HepG2 (cell line): Measurements from ENCODE around the gene ALKBH2. TPM values are rescaled to one million over a fixed set of nuclear protein-coding genes. Genes with fewer than 3 reads are reported as not detected.

Experiments
- ASH2L ChIP-seq: fragments of 300-600, 200-600 bp; sonication (generic); IDR thresholded peaks from 2 replicates; pipeline ENCODE4 v1.7.0; 2017; ENCODE audit warnings: low read depth, mild to moderate bottlenecking, moderate library complexity, mixed read lengths, low read length; ENCODE audit not compliant: insufficient read length
- ATRX ChIP-seq: sonication (generic); formaldehyde crosslinking; IDR thresholded peaks from 2 replicates; pipeline ENCODE4 v1.4.0; 2020; ENCODE audit warnings: missing genetic modification reagents, borderline replicate concordance
- ERF ChIP-seq: IDR thresholded peaks from 2 replicates; pipeline ENCODE4 v1.6.1; 2018; ENCODE audit warnings: missing biosample characterization, missing genetic modification reagents
- NFKBIZ ChIP-seq: IDR thresholded peaks from 2 replicates; pipeline ENCODE4 v1.6.1; 2018; ENCODE audit warnings: missing genetic modification reagents, missing compliant biosample characterization
- PAF1 ChIP-seq: IDR thresholded peaks from 2 replicates; pipeline ENCODE4 v1.6.1; 2016; ENCODE audit warnings: missing genetic modification reagents, missing compliant biosample characterization
- SCMH1 ChIP-seq: sonication (generic); formaldehyde crosslinking; IDR thresholded peaks from 2 replicates; pipeline ENCODE4 v1.9.0; 2021; ENCODE audit warnings: missing genetic modification reagents, mild to moderate bottlenecking, borderline replicate concordance
- TERF1 ChIP-seq: sonication (generic); formaldehyde crosslinking; IDR thresholded peaks from 2 replicates; pipeline ENCODE4 v1.8.0; 2022; ENCODE audit warnings: mild to moderate bottlenecking, missing genetic modification reagents, moderate library complexity
- TSC22D2 ChIP-seq: sonication (generic); formaldehyde crosslinking; IDR thresholded peaks from 2 replicates; pipeline ENCODE4 v1.5.1; 2020; ENCODE audit warnings: missing genetic modification reagents, mild to moderate bottlenecking, borderline replicate concordance
- ZBTB26 ChIP-seq: IDR thresholded peaks from 2 replicates; pipeline ENCODE4 v1.6.1; 2016; ENCODE audit warnings: missing compliant biosample characterization, missing genetic modification reagents, borderline replicate concordance
- ZC3H4 ChIP-seq: sonication (generic); formaldehyde crosslinking; IDR thresholded peaks from 2 replicates; pipeline ENCODE4 v1.4.0; 2020; ENCODE audit warnings: missing genetic modification reagents, borderline replicate concordance
- ZMYM4 ChIP-seq: sonication (generic); formaldehyde crosslinking; IDR thresholded peaks from 2 replicates; pipeline ENCODE4 v1.8.1; 2023; ENCODE audit warnings: mild to moderate bottlenecking, missing genetic modification reagents
- ZNF138 ChIP-seq: sonication (generic); formaldehyde crosslinking; IDR thresholded peaks from 2 replicates; pipeline ENCODE4 v1.5.0; 2020; ENCODE audit warnings: mild to moderate bottlenecking, low read depth, missing genetic modification reagents
- ZNF513 ChIP-seq: sonication (generic); formaldehyde crosslinking; conservative IDR thresholded peaks from 2 replicates; pipeline ENCODE4 v1.5.0; 2020; ENCODE audit warnings: missing genetic modification reagents
- ZNF570 ChIP-seq: sonication (generic); formaldehyde crosslinking; IDR thresholded peaks from 2 replicates; pipeline ENCODE4 v1.4.0; 2020; ENCODE audit warnings: mild to moderate bottlenecking, missing genetic modification reagents, borderline replicate concordance
- ZNF629 ChIP-seq: sonication (generic); formaldehyde crosslinking; conservative IDR thresholded peaks from 2 replicates; pipeline ENCODE4 v1.5.0; 2020; ENCODE audit warnings: missing genetic modification reagents
- ZNF782 ChIP-seq: sonication (generic); formaldehyde crosslinking; IDR thresholded peaks from 2 replicates; pipeline ENCODE4 v1.4.0; 2020; ENCODE audit warnings: missing genetic modification reagents, mild to moderate bottlenecking, borderline replicate concordance
- polyA plus RNA-seq, 8 experiments: library from polyadenylated mRNA; depleted of rRNA in 3 of 8; stranded (reverse) in 7 of 8; unstranded in 1 of 8; fragments of >200 nt; fragmentation: Illumina TruSeq in 4 of 8; extraction: Trizol in 4 of 8; gene quantifications; 2 replicates each; pipeline versions ENCODE4 v1.2.1 to v1.2.3, GENCODE V29; 2011 to 2016; ENCODE audit warnings: low read depth in 4 of 8, missing spikeins in 1 of 8, mixed read lengths in 1 of 8; ENCODE audit not compliant: insufficient read depth in 1 of 8
- total RNA-seq, 5 experiments: library from RNA; depleted of rRNA; stranded (reverse); fragments of >200 nt; fragmentation: Illumina TruSeq; extraction: Trizol; gene quantifications; 2 replicates each; pipeline ENCODE4 v1.2.3, GENCODE V29; 2016; ENCODE audit warnings: low read depth in 1 of 5
- TF ChIP-seq, protein P1 (sequence below): sonication (generic); formaldehyde crosslinking; IDR thresholded peaks from 2 replicates; pipeline ENCODE4 v1.4.0; 2020; ENCODE audit warnings: mild to moderate bottlenecking, missing genetic modification reagents, borderline replicate concordance
- TF ChIP-seq, protein P2 (sequence below): sonication (generic); formaldehyde crosslinking; IDR thresholded peaks from 2 replicates; pipeline ENCODE4 v1.8.0; 2022; ENCODE audit warnings: missing genetic modification reagents, mild to moderate bottlenecking, inconsistent platforms, borderline replicate concordance

The ALKBH2 gene
- total and polyA plus RNA-seq, 2 of the 13 experiments (the other 11 are each of a cell fraction or from before 2014, with no cell fraction given): 21.0 to 40.5 TPM

DNA sequence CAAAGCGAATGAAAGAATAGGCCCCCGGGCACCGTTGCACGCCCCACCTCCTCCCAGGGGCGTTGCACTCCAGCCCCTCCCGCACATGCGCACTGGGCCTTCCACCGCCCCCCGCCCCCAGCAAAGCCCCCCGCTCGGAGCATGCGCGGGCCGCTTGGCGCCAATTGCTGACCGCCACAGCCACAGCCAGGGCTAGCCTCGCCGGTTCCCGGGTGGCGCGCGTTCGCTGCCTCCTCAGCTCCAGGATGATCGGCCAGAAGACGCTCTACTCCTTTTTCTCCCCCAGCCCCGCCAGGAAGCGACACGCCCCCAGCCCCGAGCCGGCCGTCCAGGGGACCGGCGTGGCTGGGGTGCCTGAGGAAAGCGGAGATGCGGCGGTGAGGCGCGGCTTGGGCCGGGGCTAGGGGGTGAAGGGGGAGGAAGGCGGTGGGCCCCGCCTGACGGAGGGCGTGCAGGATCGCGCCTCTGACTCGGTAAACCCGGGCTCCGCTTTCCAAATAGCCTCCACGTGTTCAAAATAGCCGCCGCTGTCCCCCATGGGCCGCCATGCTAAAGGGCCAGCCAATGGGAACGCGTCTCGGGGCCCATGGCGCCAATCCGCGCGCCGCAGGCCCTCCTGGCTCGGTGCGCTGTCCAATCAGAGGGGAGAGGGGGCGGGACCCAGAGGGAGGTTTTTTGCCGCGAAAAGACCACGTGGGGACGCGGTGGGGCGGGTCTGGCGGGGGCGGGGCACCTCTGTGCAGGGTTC, 4.3 kb upstream of the ALKBH2 start, which contains the start of gene UNG (continued):
- TF ChIP-seq ZNF513 (CRISPR knock-in tag) (no peak), TERF1 (CRISPR knock-in tag) (no peak), ZMYM4 (peak; percentile 19; the same call in 1 of the 2 replicates), TSC22D2 (no peak), ZBTB26 (no peak), ZNF570 (CRISPR knock-in tag) (no peak), ATRX (no peak), ZC3H4 (CRISPR knock-in tag) (no peak), ZNF782 (0 out of 2 replicates have a peak, but pooled peaks have one; percentile 52), NFKBIZ (CRISPR knock-in tag) (no peak), SCMH1 (CRISPR knock-in tag) (no peak), ASH2L (no peak), ZNF138 (0 out of 2 replicates have a peak, but pooled peaks have one; percentile 26), ERF (CRISPR knock-in tag) (no peak; the same call in 1 of the 2 replicates), ZNF629 (CRISPR knock-in tag) (0 out of 2 replicates have a peak, but pooled peaks have one; percentile 2), PAF1 (CRISPR knock-in tag) (no peak)
- TF ChIP-seq, protein P1, sequence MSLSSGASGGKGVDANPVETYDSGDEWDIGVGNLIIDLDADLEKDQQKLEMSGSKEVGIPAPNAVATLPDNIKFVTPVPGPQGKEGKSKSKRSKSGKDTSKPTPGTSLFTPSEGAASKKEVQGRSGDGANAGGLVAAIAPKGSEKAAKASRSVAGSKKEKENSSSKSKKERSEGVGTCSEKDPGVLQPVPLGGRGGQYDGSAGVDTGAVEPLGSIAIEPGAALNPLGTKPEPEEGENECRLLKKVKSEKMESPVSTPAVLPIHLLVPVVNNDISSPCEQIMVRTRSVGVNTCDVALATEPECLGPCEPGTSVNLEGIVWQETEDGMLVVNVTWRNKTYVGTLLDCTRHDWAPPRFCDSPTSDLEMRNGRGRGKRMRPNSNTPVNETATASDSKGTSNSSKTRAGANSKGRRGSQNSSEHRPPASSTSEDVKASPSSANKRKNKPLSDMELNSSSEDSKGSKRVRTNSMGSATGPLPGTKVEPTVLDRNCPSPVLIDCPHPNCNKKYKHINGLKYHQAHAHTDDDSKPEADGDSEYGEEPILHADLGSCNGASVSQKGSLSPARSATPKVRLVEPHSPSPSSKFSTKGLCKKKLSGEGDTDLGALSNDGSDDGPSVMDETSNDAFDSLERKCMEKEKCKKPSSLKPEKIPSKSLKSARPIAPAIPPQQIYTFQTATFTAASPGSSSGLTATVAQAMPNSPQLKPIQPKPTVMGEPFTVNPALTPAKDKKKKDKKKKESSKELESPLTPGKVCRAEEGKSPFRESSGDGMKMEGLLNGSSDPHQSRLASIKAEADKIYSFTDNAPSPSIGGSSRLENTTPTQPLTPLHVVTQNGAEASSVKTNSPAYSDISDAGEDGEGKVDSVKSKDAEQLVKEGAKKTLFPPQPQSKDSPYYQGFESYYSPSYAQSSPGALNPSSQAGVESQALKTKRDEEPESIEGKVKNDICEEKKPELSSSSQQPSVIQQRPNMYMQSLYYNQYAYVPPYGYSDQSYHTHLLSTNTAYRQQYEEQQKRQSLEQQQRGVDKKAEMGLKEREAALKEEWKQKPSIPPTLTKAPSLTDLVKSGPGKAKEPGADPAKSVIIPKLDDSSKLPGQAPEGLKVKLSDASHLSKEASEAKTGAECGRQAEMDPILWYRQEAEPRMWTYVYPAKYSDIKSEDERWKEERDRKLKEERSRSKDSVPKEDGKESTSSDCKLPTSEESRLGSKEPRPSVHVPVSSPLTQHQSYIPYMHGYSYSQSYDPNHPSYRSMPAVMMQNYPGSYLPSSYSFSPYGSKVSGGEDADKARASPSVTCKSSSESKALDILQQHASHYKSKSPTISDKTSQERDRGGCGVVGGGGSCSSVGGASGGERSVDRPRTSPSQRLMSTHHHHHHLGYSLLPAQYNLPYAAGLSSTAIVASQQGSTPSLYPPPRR: no peak
- TF ChIP-seq, protein P2, sequence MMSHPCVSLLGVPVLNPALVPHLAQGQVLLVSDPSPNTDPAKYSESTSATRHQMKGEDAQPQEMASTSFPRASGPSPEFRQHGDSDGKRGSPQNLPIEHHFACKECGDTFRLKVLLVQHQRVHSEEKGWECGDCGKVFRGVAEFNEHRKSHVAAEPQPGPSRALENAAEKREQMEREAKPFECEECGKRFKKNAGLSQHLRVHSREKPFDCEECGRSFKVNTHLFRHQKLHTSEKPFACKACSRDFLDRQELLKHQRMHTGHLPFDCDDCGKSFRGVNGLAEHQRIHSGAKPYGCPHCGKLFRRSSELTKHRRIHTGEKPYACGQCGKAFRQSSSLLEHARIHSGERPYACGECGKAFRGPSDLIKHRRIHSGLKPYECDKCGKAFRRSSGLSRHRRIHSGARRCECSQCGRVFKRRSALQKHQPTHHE (CRISPR knock-in tag): no peak
